ENCODE results near the gene SLC16A6.
"Not testable (repeated sequence)": the region's sequence is repeated elsewhere in the genome, so short reads cannot be mapped to it uniquely, and the experiment has no call there.

SLC16A6 gene

GRCh38 chr17:68288804-68289203 is 2.1 kb downstream of the SLC16A6 start:
- no peak for DNase-seq

GRCh38 chr17:68288375-68288774 is 2.6 kb downstream of the SLC16A6 start:
- DNase-seq = no peak

GRCh38 chr17:68281965-68282364 is 9.0 kb downstream of the SLC16A6 start:
- not testable (repeated sequence) for DNase-seq

- DNase-seq = no peak
Measured at GRCh38 chr17:68277807-68278206, 13.1 kb downstream of the SLC16A6 start.

GRCh38 chr17:68276339-68276738 is 14.6 kb downstream of the SLC16A6 start:
- not testable (repeated sequence) for DNase-seq

GRCh38 chr17:68273722-68274121 is 17.2 kb downstream of the SLC16A6 start:
- no peak for DNase-seq

GRCh38 chr17:68265833-68266232 is 25.1 kb downstream of the SLC16A6 start:
- not testable (repeated sequence) for DNase-seq

GRCh38 chr17:68263101-68263681 is 27.7 kb downstream of the SLC16A6 start:
- not testable (repeated sequence) for DNase-seq

GRCh38 chr17:68262467-68262866 is 28.5 kb downstream of the SLC16A6 start:
- DNase-seq = not testable (repeated sequence)

GRCh38 chr17:68260051-68260762 is 30.7 kb downstream of the SLC16A6 start:
- DNase-seq = no peak

GRCh38 chr17:68259648-68259951 is 31.3 kb downstream of the SLC16A6 start:
- not testable (repeated sequence) for DNase-seq

GRCh38 chr17:68258890-68259647 is 31.9 kb downstream of the SLC16A6 start:
- peak; percentile 60 for DNase-seq

- no peak for DNase-seq
Measured at GRCh38 chr17:68257934-68258333, 33.0 kb downstream of the SLC16A6 start.

GRCh38 chr17:68256701-68257100 is 34.2 kb downstream of the SLC16A6 start:
- DNase-seq = not testable (repeated sequence)

- DNase-seq = no peak
Measured at GRCh38 chr17:68255731-68256538, 35.0 kb downstream of the SLC16A6 start.

GRCh38 chr17:68255151-68255550 is 35.8 kb downstream of the SLC16A6 start:
- DNase-seq = no peak

GRCh38 chr17:68253426-68253825 is 37.5 kb downstream of the SLC16A6 start:
- not testable (repeated sequence) for DNase-seq

- DNase-seq = no peak
Measured at GRCh38 chr17:68249354-68249765, 41.6 kb downstream of the SLC16A6 start.

GRCh38 chr17:68248891-68249290 is 42.0 kb downstream of the SLC16A6 start:
- no peak for DNase-seq

GRCh38 chr17:68248199-68248825 is 42.6 kb downstream of the SLC16A6 start:
- DNase-seq = no peak

GRCh38 chr17:68247445-68248198 is 43.3 kb downstream of the SLC16A6 start, which contains the start of gene AMZ2:
Gene AMZ2 (plus strand): TSS chr17:68248043. CDS start chr17:68250188, 2,145 bp downstream.
- DNase-seq = peak; percentile 99
